H1 (cell line): ENCODE data around the gene FZD8. TPM values are rescaled to one million over a fixed set of nuclear protein-coding genes. Genes with fewer than 3 reads are reported as not detected.

Experiments used
- CTCF ChIA-PET: fragments of 300-600 bp; sonication (Branson Sonifier 250); formaldehyde crosslinking; loops from one replicate; lab custom pipeline; 2021; ENCODE audit not compliant: partially characterized antibody; lab: Charles Lee
- POLR2A ChIA-PET: fragments of 300-600 bp; sonication (Branson Sonifier 250); formaldehyde crosslinking; loops from one replicate; lab custom pipeline; 2021; ENCODE audit warnings: inconsistent platforms; ENCODE audit not compliant: partially characterized antibody; lab: Charles Lee
- DNase-seq, 2 experiments: peaks; one replicate each; pipeline versions ENCODE4 v3.0.0 to v3.0.0-alpha.2; 2010 to 2022; ENCODE audit warnings: low spot score in 2 of 2, low read depth in 1 of 2, mixed read lengths in 1 of 2
- FAIRE-seq: peaks from 2 replicates; lab custom pipeline; 2011; peaks lifted over from hg19 to GRCh38; lab: Jason Lieb, UNC
- H2AFZ ChIP-seq: 2 replicates; pipeline ENCODE4 v1.8.1; 2012; ENCODE audit warnings: low read length, inconsistent platforms
- H2AK5ac ChIP-seq: 2 replicates; pipeline ENCODE4 v1.6.1; 2013; ENCODE audit warnings: low read depth, low read length
- H2BK120ac ChIP-seq: replicated peaks from 2 replicates; pipeline ENCODE3; 2013; ENCODE audit warnings: low read depth, low read length, inconsistent platforms
- H2BK12ac ChIP-seq: 2 replicates; pipeline ENCODE4 v1.6.1; 2013; ENCODE audit warnings: low read depth, low read length
- H2BK15ac ChIP-seq: 2 replicates; pipeline ENCODE4 v1.6.1; 2013; ENCODE audit warnings: low read length
- H2BK20ac ChIP-seq: 2 replicates; pipeline ENCODE4 v1.6.1; 2013; ENCODE audit warnings: low read length
- H2BK5ac ChIP-seq: 2 replicates; pipeline ENCODE4 v1.6.1; 2013; ENCODE audit warnings: low read depth, low read length
- H3K14ac ChIP-seq: 2 replicates; pipeline ENCODE4 v1.6.1; 2013; ENCODE audit warnings: inconsistent platforms; ENCODE audit not compliant: insufficient read length
- H3K18ac ChIP-seq: 2 replicates; pipeline ENCODE4 v1.6.1; 2013; ENCODE audit warnings: low read length; ENCODE audit errors: extremely low read depth
- H3K23ac ChIP-seq: 2 replicates; pipeline ENCODE4 v1.6.1; 2013; ENCODE audit warnings: inconsistent platforms; ENCODE audit not compliant: insufficient read length
- H3K23me2 ChIP-seq: 2 replicates; pipeline ENCODE4 v1.6.1; 2013; ENCODE audit warnings: low read depth, low read length
- H3K27ac ChIP-seq: 2 replicates; pipeline ENCODE4 v1.6.1; 2011; ENCODE audit warnings: low read depth, low read length, inconsistent platforms
- H3K27me3 ChIP-seq, 4 experiments: replicated peaks in 1 of 4; 1 replicate in 1 of 4; 2 replicates in 3 of 4; pipeline versions ENCODE4 v1.6.1 to v1.8.1; 2011 to 2013; ENCODE audit warnings: low read length in 3 of 4, mild to moderate bottlenecking in 3 of 4, inconsistent platforms in 2 of 4, mixed read lengths in 2 of 4, moderate library complexity in 1 of 4; ENCODE audit not compliant: control insufficient read depth in 3 of 4, insufficient read depth in 3 of 4; ENCODE audit errors: extremely low read depth in 1 of 4
- H3K36me3 ChIP-seq, 4 experiments: 2 replicates each; pipeline versions ENCODE4 v1.6.1 to v1.8.1; 2011 to 2013; ENCODE audit warnings: mild to moderate bottlenecking in 4 of 4, low read length in 3 of 4, moderate library complexity in 2 of 4, control low read depth in 1 of 4, inconsistent platforms in 1 of 4; ENCODE audit not compliant: insufficient read depth in 4 of 4, control insufficient read depth in 2 of 4
- H3K4ac ChIP-seq: replicated peaks from 2 replicates; pipeline ENCODE3; 2013; ENCODE audit warnings: low read length, low read depth, mixed read lengths, inconsistent platforms; ENCODE audit not compliant: insufficient read length
- H3K4me1 ChIP-seq, 4 experiments: replicated peaks in 1 of 4; 1 replicate in 1 of 4; 2 replicates in 3 of 4; pipeline versions ENCODE4 v1.6.1 to v1.8.1; 2011 to 2013; ENCODE audit warnings: low read length in 3 of 4, inconsistent platforms in 2 of 4, mixed read lengths in 1 of 4; ENCODE audit not compliant: insufficient read depth in 4 of 4, control insufficient read depth in 3 of 4
- H3K4me2 ChIP-seq, 2 experiments: 2 replicates each; pipeline versions ENCODE4 v1.6.1 to v1.8.1; 2011 to 2013; ENCODE audit warnings: low read depth in 2 of 2, low read length in 2 of 2, control low read depth in 1 of 2, inconsistent platforms in 1 of 2, mild to moderate bottlenecking in 1 of 2; ENCODE audit not compliant: insufficient read depth in 1 of 2
- H3K4me3 ChIP-seq, 4 experiments: fragments of 200-600, 300-600 bp in 1 of 4; sonication (generic), shearing (Covaris generic), sonication (Bioruptor Twin) in 1 of 4; 2 replicates each; pipeline versions ENCODE4 v1.5.1 to v1.8.1; 2011 to 2016; ENCODE audit warnings: low read length in 4 of 4, low read depth in 3 of 4, control low read depth in 2 of 4, inconsistent platforms in 2 of 4, mild to moderate bottlenecking in 2 of 4, mixed read lengths in 1 of 4, moderate library complexity in 1 of 4; ENCODE audit not compliant: insufficient read depth in 2 of 4; ENCODE audit errors: extremely low read depth in 1 of 4
- H3K56ac ChIP-seq: replicated peaks from 2 replicates; pipeline ENCODE3; 2013; ENCODE audit warnings: low read depth, mild to moderate bottlenecking, mixed read lengths, low read length, inconsistent platforms; ENCODE audit not compliant: insufficient read length
- H3K79me1 ChIP-seq: 2 replicates; pipeline ENCODE4 v1.6.1; 2013; ENCODE audit warnings: low read depth, low read length, control low read depth
- H3K79me2 ChIP-seq, 2 experiments: 2 replicates each; pipeline versions ENCODE4 v1.6.1 to v1.8.1; 2012 to 2013; ENCODE audit warnings: low read length in 2 of 2, mild to moderate bottlenecking in 2 of 2, inconsistent platforms in 1 of 2; ENCODE audit not compliant: insufficient read depth in 2 of 2, control insufficient read depth in 1 of 2
- H3K9ac ChIP-seq, 4 experiments: replicated peaks in 1 of 4; 1 replicate in 1 of 4; 2 replicates in 3 of 4; pipeline versions ENCODE4 v1.6.1 to v1.8.1; 2011 to 2013; ENCODE audit warnings: low read depth in 3 of 4, low read length in 3 of 4, control low read depth in 2 of 4, mild to moderate bottlenecking in 2 of 4, moderate library complexity in 2 of 4, inconsistent platforms in 1 of 4; ENCODE audit errors: extremely low read depth in 1 of 4
- H3K9me3 ChIP-seq, 2 experiments: 2 replicates each; pipeline versions ENCODE4 v1.6.1 to v1.8.1; 2012 to 2013; ENCODE audit warnings: mild to moderate bottlenecking in 2 of 2, moderate library complexity in 2 of 2, control low read depth in 1 of 2, inconsistent platforms in 1 of 2, low read depth in 1 of 2, low read length in 1 of 2, mixed read lengths in 1 of 2; ENCODE audit not compliant: insufficient read depth in 2 of 2
- H4K20me1 ChIP-seq, 2 experiments: replicated peaks in 1 of 2; 2 replicates each; pipeline versions ENCODE3 to v1.8.1; 2011 to 2013; ENCODE audit warnings: inconsistent platforms in 2 of 2, low read length in 2 of 2, mild to moderate bottlenecking in 1 of 2; ENCODE audit not compliant: insufficient read depth in 2 of 2, control insufficient read depth in 1 of 2
- H4K5ac ChIP-seq: 2 replicates; pipeline ENCODE4 v1.6.1; 2013; ENCODE audit warnings: low read length, low read depth, mixed read lengths, inconsistent platforms; ENCODE audit not compliant: insufficient read length
- H4K8ac ChIP-seq: 2 replicates; pipeline ENCODE4 v1.8.0; 2013; ENCODE audit warnings: mild to moderate bottlenecking, moderate library complexity, low read length, inconsistent platforms; ENCODE audit not compliant: insufficient read depth; ENCODE audit errors: extremely low read depth
- H4K91ac ChIP-seq: replicated peaks from 2 replicates; pipeline ENCODE3; 2013; ENCODE audit warnings: low read length, mixed read lengths, inconsistent platforms; ENCODE audit not compliant: insufficient read length
- EGR1 ChIP-seq: IDR thresholded peaks from 2 replicates; pipeline ENCODE4 v1.6.1; 2011; ENCODE audit warnings: low read depth, low read length, borderline replicate concordance
- RBBP5 ChIP-seq: IDR thresholded peaks from 2 replicates; pipeline ENCODE4 v1.7.1; 2012; ENCODE audit warnings: low read depth, mild to moderate bottlenecking, inconsistent platforms, low read length, moderate library complexity, borderline replicate concordance
- TAF1 ChIP-seq: IDR thresholded peaks from 2 replicates; pipeline ENCODE4 v1.6.1; 2011; ENCODE audit warnings: mild to moderate bottlenecking, low read depth, low read length
- WGBS, 2 experiments: shearing (Covaris generic) in 1 of 2; methylation state at CpG; one replicate each; pipeline versions ENCODE4 v1.1.6 to v1.1.7; 2013 to 2015; ENCODE audit warnings: low lambda C conversion rate in 2 of 2, mixed read lengths in 2 of 2, inconsistent platforms in 1 of 2, low coverage in 1 of 2, missing lambda C conversion rate in 1 of 2; ENCODE audit not compliant: insufficient replicate concordance in 2 of 2, insufficient coverage in 1 of 2, insufficient read length in 1 of 2; ENCODE audit errors: extremely low coverage in 1 of 2, missing lambda C conversion rate in 1 of 2; 5-methylcytosine and 5-hydroxymethylcytosine counted together
- long read RNA-seq, 2 experiments: library from RNA in 1 of 2; library from capped mRNA in 1 of 2; stranded (forward); transcript quantifications; one replicate each; pipeline ENCODE4 v2.0.0, GENCODE V29; 2021; ENCODE audit warnings: inconsistent platforms in 1 of 2
- polyA minus RNA-seq, 3 experiments: library from RNA; depleted of rRNA, polyadenylated mRNA; stranded (reverse); fragments of >200 nt; gene quantifications; 1 replicate in 2 of 3; 2 replicates in 1 of 3; pipeline ENCODE4 v1.2.3, GENCODE V29; 2011
- polyA plus RNA-seq, 7 experiments: library from polyadenylated mRNA; depleted of rRNA in 3 of 7; stranded (reverse) in 5 of 7; unstranded in 2 of 7; fragments of >200 nt in 5 of 7; fragments of 200-250 nt in 2 of 7; gene quantifications; 1 replicate in 5 of 7; 2 replicates in 1 of 7; 4 replicates in 1 of 7; pipeline versions ENCODE4 v1.2.1 to v1.2.3, GENCODE V29; 2011 to 2013; ENCODE audit warnings: missing spikeins in 2 of 7, mixed read lengths in 2 of 7
- total RNA-seq: library from RNA; stranded (reverse); fragmentation: NEBNext Ultra II Directional; extraction: Animal tissue kit (Norgen Biotek cat#: 25700); gene quantifications from 2 replicates; pipeline ENCODE4 v1.2.1, GENCODE V29; 2021

Gene FZD8, protein sequence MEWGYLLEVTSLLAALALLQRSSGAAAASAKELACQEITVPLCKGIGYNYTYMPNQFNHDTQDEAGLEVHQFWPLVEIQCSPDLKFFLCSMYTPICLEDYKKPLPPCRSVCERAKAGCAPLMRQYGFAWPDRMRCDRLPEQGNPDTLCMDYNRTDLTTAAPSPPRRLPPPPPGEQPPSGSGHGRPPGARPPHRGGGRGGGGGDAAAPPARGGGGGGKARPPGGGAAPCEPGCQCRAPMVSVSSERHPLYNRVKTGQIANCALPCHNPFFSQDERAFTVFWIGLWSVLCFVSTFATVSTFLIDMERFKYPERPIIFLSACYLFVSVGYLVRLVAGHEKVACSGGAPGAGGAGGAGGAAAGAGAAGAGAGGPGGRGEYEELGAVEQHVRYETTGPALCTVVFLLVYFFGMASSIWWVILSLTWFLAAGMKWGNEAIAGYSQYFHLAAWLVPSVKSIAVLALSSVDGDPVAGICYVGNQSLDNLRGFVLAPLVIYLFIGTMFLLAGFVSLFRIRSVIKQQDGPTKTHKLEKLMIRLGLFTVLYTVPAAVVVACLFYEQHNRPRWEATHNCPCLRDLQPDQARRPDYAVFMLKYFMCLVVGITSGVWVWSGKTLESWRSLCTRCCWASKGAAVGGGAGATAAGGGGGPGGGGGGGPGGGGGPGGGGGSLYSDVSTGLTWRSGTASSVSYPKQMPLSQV
- total RNA-seq (7.1 and 8.6 TPM in 2 replicates), polyA plus RNA-seq (2011; rRNA removed) (4.8 and 6.9 TPM in 2 replicates), polyA minus RNA-seq (2011; rRNA and poly(A)+ RNA removed) (3.8 and 4.1 TPM in 2 replicates)
- polyA plus RNA-seq (2011; cell fraction: cytosol; rRNA removed): 4.2 TPM
- polyA plus RNA-seq (2011; cell fraction: nucleus; rRNA removed): 7.7 TPM
- 6.2 to 7.5 TPM (median 7.1 TPM) in 4 replicates for polyA plus RNA-seq (2012, experiment 1 of 2)
- 5.9 TPM for polyA plus RNA-seq (2012, experiment 2 of 2)
- 5.1 TPM for polyA plus RNA-seq (2013, experiment 1 of 2)
- polyA plus RNA-seq (2013, experiment 2 of 2): 4.7 TPM
- polyA minus RNA-seq (2011; cell fraction: cytosol; rRNA and poly(A)+ RNA removed): 12.2 TPM
- 16.8 TPM for polyA minus RNA-seq (2011; cell fraction: nucleus; rRNA and poly(A)+ RNA removed)
- long read RNA-seq, experiment 1, full-length matches to known transcripts: 10 of 10 reads
- long read RNA-seq, experiment 1, partial matches to known transcripts: 0 of 10 reads
- long read RNA-seq, experiment 1, other reads (novel, unspliced or antisense): 0 of 10 reads
- long read RNA-seq, experiment 2, full-length matches to known transcripts: 2 of 2 reads
- long read RNA-seq, experiment 2, partial matches to known transcripts: 0 of 2 reads
- long read RNA-seq, experiment 2, other reads (novel, unspliced or antisense): 0 of 2 reads

DNA sequence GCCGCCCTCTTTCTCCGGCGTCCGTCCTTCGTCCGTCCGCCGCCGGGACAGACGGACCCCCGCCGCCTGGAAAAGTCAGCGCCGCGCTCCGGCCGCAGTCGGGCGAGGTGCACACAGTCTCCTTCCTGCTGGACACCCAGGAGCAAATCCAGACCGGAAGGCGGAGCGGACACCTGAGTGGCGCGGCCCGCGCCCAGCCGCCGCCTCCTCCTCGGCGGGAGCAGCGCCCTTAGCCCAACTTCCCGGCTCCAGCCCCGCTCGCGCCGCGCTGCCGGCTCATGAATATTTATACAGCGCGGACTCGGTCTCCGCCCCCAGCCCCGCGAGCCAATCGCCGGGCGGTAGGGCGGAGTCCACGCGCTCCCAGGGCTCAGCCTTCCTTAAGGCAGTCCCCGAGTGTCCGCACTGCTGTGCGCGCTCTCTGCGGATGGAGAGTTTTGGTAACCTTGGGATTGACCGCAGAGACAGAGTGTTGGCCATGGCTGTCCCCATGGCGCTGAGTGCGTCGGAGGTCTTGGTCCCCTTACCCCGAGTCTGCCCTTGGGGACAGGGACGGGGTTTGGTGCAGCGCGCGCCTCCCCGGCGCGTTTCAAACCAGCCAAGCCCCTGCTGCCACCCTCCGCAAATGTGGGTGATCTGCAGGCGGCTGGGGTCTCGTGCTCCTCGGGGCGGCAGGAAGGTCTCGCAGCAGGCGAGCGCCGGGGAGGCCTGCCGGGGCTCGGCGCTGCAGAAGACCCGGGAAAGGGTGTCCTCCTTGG lies at the start of gene FZD8:
Gene FZD8 (minus strand): TSS at position 262 of the 758 bp plus-strand sequence. CDS start 867 bp downstream, outside the sequence.
- Histone ChIP-seq H3K27ac (no peak within 1 kb of the TSS), H3K4ac (no peak within 1 kb of the TSS), H3K4me3 (peak within 1 kb of the TSS; percentile 63 to 82 (median 67)), H3K4me2 (peak within 1 kb of the TSS; percentile 58 to 99), H3K18ac (peak within 1 kb of the TSS; percentile 83), H4K5ac (peak within 1 kb of the TSS; percentile 28), H3K36me3 (no peaks in the 10 kb centered on the region), H3K4me1 (peaks cover 0 to 17% (median 10%) of the 10 kb centered on the region in 4 experiments; a peak in 6 of 7 replicates), H2BK15ac (peak within 1 kb of the TSS; percentile 81; the same call in 1 of the 2 replicates), H4K8ac (peak within 1 kb of the TSS; percentile 41), H3K9me3 (no peaks in the 10 kb centered on the region; a peak in 2 of 4 replicates), H3K79me1 (no peaks in the 10 kb centered on the region), H3K79me2 (peaks cover 0 to 3% of the 10 kb centered on the region in 2 experiments; a peak in 1 of 4 replicates), H2AFZ (no peak within 1 kb of the TSS; the same call in 1 of the 2 replicates), H3K27me3 (peaks cover 3 to 13% (median 6%) of the 10 kb centered on the region in 4 experiments), H3K23ac (peak within 1 kb of the TSS; percentile 87), H3K23me2 (peaks cover 34% of the 10 kb centered on the region), H2BK120ac (no peak within 1 kb of the TSS), H2BK20ac (peak within 1 kb of the TSS; percentile 61; the same call in 1 of the 2 replicates), H2AK5ac (no peak within 1 kb of the TSS), H3K14ac (peak within 1 kb of the TSS; percentile 35), H4K20me1 (peaks cover 3 to 8% of the 10 kb centered on the region in 2 experiments), H2BK12ac (0 out of 2 replicates have a peak within 1 kb of the TSS, but pooled peaks have one; percentile 30), H4K91ac (peak within 1 kb of the TSS; percentile 47), H3K56ac (no peak within 1 kb of the TSS), H3K9ac (peak within 1 kb of the TSS in 2 of 4 experiments; percentile 42 to 53; a peak in 3 of 7 replicates), H2BK5ac (peak within 1 kb of the TSS; percentile 20; the same call in 1 of the 2 replicates)
- 0% methylated on average over 53 of the region's 80 CpGs; no CpG with 5 or more reads in 1 of the 2 experiments for WGBS, 2 experiments
- ChIA-PET CTCF (no interaction called here), POLR2A (no interaction called here)
- DNase-seq (peak in 1 of 2 experiments; percentile 88), FAIRE-seq (no peak)
- TF ChIP-seq TAF1 (peak; percentile 68), EGR1 (no peak), RBBP5 (peak; percentile 70; the same call in 1 of the 2 replicates)
